Measurements from ENCODE around the gene GPC6.

DNA sequence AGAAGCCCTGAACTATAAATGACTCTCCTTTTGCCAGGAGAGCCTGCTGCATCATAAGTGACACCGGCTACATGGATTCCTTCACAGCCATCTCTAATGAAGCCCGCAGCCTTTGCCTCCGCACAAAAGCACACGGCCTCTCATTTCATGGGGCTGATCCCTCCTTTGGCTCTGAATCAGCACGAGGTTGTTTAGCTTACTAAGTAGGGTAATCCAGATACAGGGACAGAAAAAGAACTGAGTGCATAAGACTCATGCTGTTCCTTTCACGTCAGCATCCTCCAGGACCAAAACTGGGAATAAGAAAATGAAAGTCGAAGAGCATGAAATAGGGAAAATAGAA, 1116.6 kb downstream of the GPC6 start:
- TF ChIP-seq CTBP1 (IDR thresholded peaks at IDR 0.05; ENCODE audit: borderline replicate concordance) (no peak), FOXK2 (IDR thresholded peaks at IDR 0.05) (no peak), SUZ12 (IDR thresholded peaks at IDR 0.05) (no peak)
